Loucy (cell line): ENCODE data around the gene POLD1.

Source experiments
- EZH2phosphoT487 ChIP-seq: fragments of 200-600 bp; IDR thresholded peaks from 2 replicates; pipeline ENCODE4 v1.6.1; 2018; ENCODE audit warnings: antibody characterized with exemption, mild to moderate bottlenecking, moderate library complexity, borderline replicate concordance
- TF ChIP-seq, protein P1 (sequence below): fragments of 200-600 bp; sonication (generic); conservative IDR thresholded peaks from 2 replicates; pipeline ENCODE4 v1.5.1; 2014; ENCODE audit warnings: mild to moderate bottlenecking, antibody characterized with exemption, low read length

DNA sequence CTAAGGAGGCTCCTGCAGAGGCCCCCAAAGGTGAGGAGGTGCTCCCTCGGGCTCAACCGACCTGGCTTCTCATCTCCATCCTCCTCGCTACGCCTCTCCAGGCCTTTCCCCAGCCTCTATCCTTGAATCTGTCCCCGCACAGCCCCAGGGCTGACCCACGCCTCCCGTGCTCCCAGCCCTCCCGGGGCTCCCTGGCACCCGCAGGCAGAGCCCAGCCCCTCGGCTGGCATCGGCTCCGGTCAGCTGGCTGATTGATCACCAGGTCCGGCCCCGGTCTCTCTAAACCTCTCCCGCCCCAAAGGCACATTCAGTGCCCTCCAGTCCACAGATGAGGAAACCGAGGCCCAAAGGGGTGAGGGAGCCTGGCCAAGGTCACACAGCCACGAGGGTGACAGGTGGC, 51.1 kb downstream of the POLD1 start:
- no peak for TF ChIP-seq EZH2phosphoT487
- TF ChIP-seq, protein P1, sequence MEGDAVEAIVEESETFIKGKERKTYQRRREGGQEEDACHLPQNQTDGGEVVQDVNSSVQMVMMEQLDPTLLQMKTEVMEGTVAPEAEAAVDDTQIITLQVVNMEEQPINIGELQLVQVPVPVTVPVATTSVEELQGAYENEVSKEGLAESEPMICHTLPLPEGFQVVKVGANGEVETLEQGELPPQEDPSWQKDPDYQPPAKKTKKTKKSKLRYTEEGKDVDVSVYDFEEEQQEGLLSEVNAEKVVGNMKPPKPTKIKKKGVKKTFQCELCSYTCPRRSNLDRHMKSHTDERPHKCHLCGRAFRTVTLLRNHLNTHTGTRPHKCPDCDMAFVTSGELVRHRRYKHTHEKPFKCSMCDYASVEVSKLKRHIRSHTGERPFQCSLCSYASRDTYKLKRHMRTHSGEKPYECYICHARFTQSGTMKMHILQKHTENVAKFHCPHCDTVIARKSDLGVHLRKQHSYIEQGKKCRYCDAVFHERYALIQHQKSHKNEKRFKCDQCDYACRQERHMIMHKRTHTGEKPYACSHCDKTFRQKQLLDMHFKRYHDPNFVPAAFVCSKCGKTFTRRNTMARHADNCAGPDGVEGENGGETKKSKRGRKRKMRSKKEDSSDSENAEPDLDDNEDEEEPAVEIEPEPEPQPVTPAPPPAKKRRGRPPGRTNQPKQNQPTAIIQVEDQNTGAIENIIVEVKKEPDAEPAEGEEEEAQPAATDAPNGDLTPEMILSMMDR: no peak
